ENCODE measurements around the gene CSNK1G1. TPM values are rescaled to one million over a fixed set of nuclear protein-coding genes. Genes with fewer than 3 reads are reported as not detected.
"Not testable (repeated sequence)": the region's sequence is repeated elsewhere in the genome, so short reads cannot be mapped to it uniquely, and the experiment has no call there.

CSNK1G1 gene
- total and polyA plus RNA-seq, 2 of the 4 experiments (the other 2 are of a cell fraction) = 7.4 to 29.4 TPM

GRCh38 chr15:64326975-64327374 lies 29.0 kb downstream of the CSNK1G1 start:
- H4K20me1 ChIP-seq (ENCODE audit: insufficient read depth, low read length); H2AK5ac ChIP-seq (ENCODE audit: low read depth, low read length); H2BK5ac ChIP-seq (ENCODE audit: low read depth, low read length, poor library complexity, severe bottlenecking); H3K27ac ChIP-seq (ENCODE audit: insufficient read depth, low read length); H3K9me3 ChIP-seq (ENCODE audit: control insufficient read depth, insufficient read depth, low read length); H3K23ac ChIP-seq (ENCODE audit: low read depth, low read length); in situ Hi-C loops (cut with MboI; ENCODE audit: low sequenced_read_pairs); H4K91ac ChIP-seq (ENCODE audit: insufficient read depth, low read depth, low read length); H3K4me3 ChIP-seq (ENCODE audit: insufficient read depth, low read depth, low read length); ATAC-seq (ENCODE audit: low read depth); H3K9ac ChIP-seq (ENCODE audit: low read depth, low read length); H3K18ac ChIP-seq (ENCODE audit: low read depth, low read length); H3K4me2 ChIP-seq (ENCODE audit: low read depth, low read length); H3K36me3 ChIP-seq (ENCODE audit: control insufficient read depth, insufficient read depth, low read length); H2BK15ac ChIP-seq (ENCODE audit: low read depth, low read length); H2BK20ac ChIP-seq (ENCODE audit: low read depth, low read length); BruUV-seq (replicated peaks); H3K14ac ChIP-seq (replicated peaks; ENCODE audit: low read depth, low read length); intact Hi-C loops (cut with micrococcal nuclease); H2AFZ ChIP-seq (replicated peaks; ENCODE audit: low read length, poor library complexity); H3K4ac ChIP-seq (ENCODE audit: low read depth, low read length); POLR2A ChIA-PET (ENCODE audit: unreplicated experiment); H3K56ac ChIP-seq (ENCODE audit: extremely low read depth, insufficient read depth, low read length); H3K4me1 ChIP-seq (ENCODE audit: control insufficient read depth, insufficient read depth, low read length); H2BK120ac ChIP-seq (ENCODE audit: low read depth, low read length); CTCF ChIA-PET; H3K27me3 ChIP-seq (ENCODE audit: control insufficient read depth, insufficient read depth, low read length); dilution Hi-C loops (cut with HindIII; ENCODE audit: low sequenced_read_pairs, unreplicated experiment); DNase-seq; H3K9me1 ChIP-seq (ENCODE audit: insufficient read depth, low read length); H4K8ac ChIP-seq (ENCODE audit: low read depth in 2 of 2, low read length in 2 of 2); H2AK9ac ChIP-seq (replicated peaks; ENCODE audit: low read depth, low read length, poor library complexity); H4K5ac ChIP-seq (ENCODE audit: low read depth, low read length): not testable (repeated sequence)
- H3K79me1 ChIP-seq (ENCODE audit: low read depth in 1 of 2, low read length in 2 of 2) = peaks cover 7 to 24% of the 10 kb centered on the region in 2 experiments
- WGBS, 2 experiments (ENCODE audit: extremely low coverage in 2 of 2, insufficient read length in 1 of 2) = no CpG with 5 or more reads among the region's 15 CpGs

- H3K36me3 ChIP-seq (ENCODE audit: control insufficient read depth, insufficient read depth, low read length); H3K9me1 ChIP-seq (ENCODE audit: insufficient read depth, low read length); H3K4me2 ChIP-seq (ENCODE audit: low read depth, low read length); H2BK5ac ChIP-seq (ENCODE audit: low read depth, low read length, poor library complexity, severe bottlenecking); ATAC-seq (ENCODE audit: low read depth); CTCF ChIA-PET; H3K18ac ChIP-seq (ENCODE audit: low read depth, low read length); H3K23ac ChIP-seq (ENCODE audit: low read depth, low read length); H2BK15ac ChIP-seq (ENCODE audit: low read depth, low read length); H2AFZ ChIP-seq (replicated peaks; ENCODE audit: low read length, poor library complexity); H4K8ac ChIP-seq (ENCODE audit: low read depth in 2 of 2, low read length in 2 of 2); H2BK120ac ChIP-seq (ENCODE audit: low read depth, low read length); DNase-seq; H3K27ac ChIP-seq (ENCODE audit: insufficient read depth, low read length); BruUV-seq (replicated peaks); H3K27me3 ChIP-seq (ENCODE audit: control insufficient read depth, insufficient read depth, low read length); H3K56ac ChIP-seq (ENCODE audit: extremely low read depth, insufficient read depth, low read length); in situ Hi-C loops (cut with MboI; ENCODE audit: low sequenced_read_pairs); H3K9me3 ChIP-seq (ENCODE audit: control insufficient read depth, insufficient read depth, low read length); H3K14ac ChIP-seq (replicated peaks; ENCODE audit: low read depth, low read length); H3K4ac ChIP-seq (ENCODE audit: low read depth, low read length); H3K4me1 ChIP-seq (ENCODE audit: control insufficient read depth, insufficient read depth, low read length); H2BK20ac ChIP-seq (ENCODE audit: low read depth, low read length); POLR2A ChIA-PET (ENCODE audit: unreplicated experiment); H3K4me3 ChIP-seq (ENCODE audit: insufficient read depth, low read depth, low read length); intact Hi-C loops (cut with micrococcal nuclease); H3K9ac ChIP-seq (ENCODE audit: low read depth, low read length); dilution Hi-C loops (cut with HindIII; ENCODE audit: low sequenced_read_pairs, unreplicated experiment); H4K5ac ChIP-seq (ENCODE audit: low read depth, low read length); H4K20me1 ChIP-seq (ENCODE audit: insufficient read depth, low read length); H2AK9ac ChIP-seq (replicated peaks; ENCODE audit: low read depth, low read length, poor library complexity); H4K91ac ChIP-seq (ENCODE audit: insufficient read depth, low read depth, low read length); H2AK5ac ChIP-seq (ENCODE audit: low read depth, low read length): not testable (repeated sequence)
- 100% methylated on average over 4 of the region's 20 CpGs; no CpG with 5 or more reads in 1 of the 2 experiments for WGBS, 2 experiments (ENCODE audit: extremely low coverage in 2 of 2, insufficient read length in 1 of 2)
- H3K79me1 ChIP-seq (ENCODE audit: low read depth in 1 of 2, low read length in 2 of 2) = peaks cover 7 to 28% of the 10 kb centered on the region in 2 experiments
These were observed 29.5 kb downstream of the CSNK1G1 start for GRCh38 chr15:64326458-64326857.
